Endothelial cell of umbilical vein (primary cell): ENCODE results near the gene TOP1. TPM values are rescaled to one million over a fixed set of nuclear protein-coding genes. Genes with fewer than 3 reads are reported as not detected.
A peak's percentile ranks its signal among the peaks of the same experiment; 100 is the strongest.

ENCODE experiments used
- BruUV-seq: library from RNA; stranded (reverse); fragments of 400-500 nt; replicated peaks from 2 replicates; lab custom pipeline; 2021; lab: Mats Ljungman, UMichigan
- CTCF ChIA-PET: fragments of 300-600, 350-600 bp; sonication (Branson Sonifier 250); formaldehyde crosslinking; loops from one replicate; lab custom pipeline; 2021; ENCODE audit warnings: antibody characterized with exemption, inconsistent platforms; lab: Charles Lee
- POLR2A ChIA-PET: fragments of 300-600, 350-600 bp; sonication (Branson Sonifier 250); formaldehyde crosslinking; loops from one replicate; lab custom pipeline; 2021; ENCODE audit warnings: antibody characterized with exemption, inconsistent platforms; lab: Charles Lee
- DNase-seq: peaks from one replicate; pipeline ENCODE4 v3.0.0-alpha.2; 2011; ENCODE audit warnings: low read depth, low spot score
- FAIRE-seq: peaks from 2 replicates; lab custom pipeline; 2011; peaks lifted over from hg19 to GRCh38; lab: Jason Lieb, UNC
- H2AFZ ChIP-seq: 2 replicates; pipeline ENCODE4 v1.6.0; 2012; ENCODE audit warnings: low read depth, low read length, control low read depth, inconsistent platforms
- H3K27ac ChIP-seq: 2 replicates; pipeline ENCODE4 v1.5.1; 2011; ENCODE audit warnings: low read depth, mild to moderate bottlenecking, control low read depth, low read length, moderate library complexity; ENCODE audit not compliant: insufficient read depth
- H3K27me3 ChIP-seq, 2 experiments: 2 replicates each; pipeline versions ENCODE4 v1.6.0 to v1.6.1; 2011; ENCODE audit warnings: low read length in 2 of 2, mixed read lengths in 1 of 2; ENCODE audit not compliant: control insufficient read depth in 2 of 2, insufficient read depth in 2 of 2
- H3K36me3 ChIP-seq, 2 experiments: 2 replicates in 1 of 2; 3 replicates in 1 of 2; pipeline ENCODE4 v1.5.1; 2011; ENCODE audit warnings: low read length in 2 of 2, mild to moderate bottlenecking in 1 of 2, moderate library complexity in 1 of 2; ENCODE audit not compliant: control insufficient read depth in 2 of 2, insufficient read depth in 2 of 2; ENCODE audit errors: extremely low read depth in 1 of 2
- H3K4me1 ChIP-seq: 3 replicates; pipeline ENCODE4 v1.5.1; 2011; ENCODE audit warnings: mild to moderate bottlenecking, low read length; ENCODE audit not compliant: control insufficient read depth, insufficient read depth; ENCODE audit errors: extremely low read depth
- H3K4me2 ChIP-seq: 2 replicates; pipeline ENCODE4 v1.6.1; 2011; ENCODE audit warnings: low read length, control low read depth, mixed read lengths; ENCODE audit not compliant: insufficient read depth
- H3K4me3 ChIP-seq, 3 experiments: fragments of 200-600 bp in 1 of 3; sonication (generic), shearing (Covaris generic) in 1 of 3; replicated peaks in 1 of 3; 2 replicates each; pipeline ENCODE4 v1.5.1; 2011 to 2016; ENCODE audit warnings: control low read depth in 3 of 3, low read length in 3 of 3, mild to moderate bottlenecking in 2 of 3, inconsistent platforms in 1 of 3, low read depth in 1 of 3, moderate library complexity in 1 of 3; ENCODE audit not compliant: insufficient read depth in 1 of 3
- H3K79me2 ChIP-seq: 2 replicates; pipeline ENCODE4 v1.6.0; 2012; ENCODE audit warnings: low read length, inconsistent platforms; ENCODE audit not compliant: control insufficient read depth, insufficient read depth
- H3K9ac ChIP-seq: replicated peaks from 2 replicates; pipeline ENCODE3; 2011; ENCODE audit warnings: low read length, control low read depth; ENCODE audit not compliant: insufficient read depth; ENCODE audit errors: extremely low read depth
- H3K9me1 ChIP-seq: replicated peaks from 3 replicates; pipeline ENCODE4 v1.6.0; 2011; ENCODE audit warnings: mild to moderate bottlenecking, low read length; ENCODE audit not compliant: control insufficient read depth, insufficient read depth; ENCODE audit errors: extremely low read depth
- H3K9me3 ChIP-seq: replicated peaks from 2 replicates; pipeline ENCODE4 v1.5.1; 2012; ENCODE audit warnings: low read length, inconsistent platforms; ENCODE audit not compliant: control insufficient read depth, insufficient read depth
- H4K20me1 ChIP-seq: replicated peaks from 2 replicates; pipeline ENCODE3; 2011; ENCODE audit warnings: mild to moderate bottlenecking, low read length; ENCODE audit not compliant: control insufficient read depth, insufficient read depth; ENCODE audit errors: extremely low read depth
- CTCF ChIP-seq, 2 donors: IDR thresholded peaks; 1 replicate in 1 of 2; 2 replicates in 1 of 2; pipeline ENCODE4 v1.5.1; 2011; ENCODE audit warnings: low read length in 2 of 2, mild to moderate bottlenecking in 2 of 2, moderate library complexity in 2 of 2, control low read depth in 1 of 2, inconsistent platforms in 1 of 2, low read depth in 1 of 2; ENCODE audit not compliant: insufficient read depth in 1 of 2; ENCODE audit errors: extremely low read depth in 1 of 2
- EZH2 ChIP-seq: IDR thresholded peaks from 2 replicates; pipeline ENCODE4 v1.6.1; 2012; ENCODE audit warnings: borderline replicate concordance, low read depth, mild to moderate bottlenecking, moderate library complexity, low read length, inconsistent platforms; ENCODE audit not compliant: severe bottlenecking
- FOS ChIP-seq: IDR thresholded peaks from 2 replicates; pipeline ENCODE4 v1.6.1; 2011; ENCODE audit warnings: mild to moderate bottlenecking, low read length, moderate library complexity, borderline replicate concordance; ENCODE audit not compliant: insufficient read depth
- GATA2 ChIP-seq: IDR thresholded peaks from 2 replicates; pipeline ENCODE4 v1.7.0; 2011; ENCODE audit warnings: low read depth, mild to moderate bottlenecking, moderate library complexity, mixed read lengths, low read length; ENCODE audit not compliant: insufficient read length, insufficient read depth
- JUN ChIP-seq: IDR thresholded peaks from 2 replicates; pipeline ENCODE4 v1.6.1; 2011; ENCODE audit warnings: borderline replicate concordance, low read depth; ENCODE audit not compliant: insufficient read length, insufficient read depth
- MYC ChIP-seq: IDR thresholded peaks from one replicate; pipeline ENCODE4 v1.6.1; 2011; ENCODE audit warnings: mild to moderate bottlenecking, low read depth, low read length
- POLR2A ChIP-seq: IDR thresholded peaks from 2 replicates; pipeline ENCODE4 v1.6.1; 2012; ENCODE audit warnings: low read depth, mild to moderate bottlenecking, control low read depth, low read length
- dilution Hi-C: fragments of 300-500 bp; cut with MboI; formaldehyde crosslinking; loops from one replicate; pipeline ENCODE4 v1.15.0; 2019; ENCODE audit warnings: low sequenced_read_pairs; ENCODE audit not compliant: extremely low pct_ligation_motif_present
- intact Hi-C: fragments of 100-400 bp; cut with micrococcal nuclease; formaldehyde crosslinking; loops from one replicate; pipeline ENCODE4 v1.10.0; 2022
- polyA plus RNA-seq, 4 experiments: library from polyadenylated mRNA; depleted of rRNA in 3 of 4; stranded (reverse) in 3 of 4; unstranded in 1 of 4; fragments of >200 nt; gene quantifications; 2 replicates each; pipeline versions ENCODE4 v1.2.1 to v1.2.3, GENCODE V29; 2011 to 2012; ENCODE audit warnings: missing spikeins in 1 of 4
- total RNA-seq: library from RNA; stranded (reverse); gene quantifications from 2 replicates; pipeline ENCODE4 v1.2.3, GENCODE V29; 2021
- TF ChIP-seq, protein P1 (sequence below): IDR thresholded peaks from 2 replicates; pipeline ENCODE4 v1.6.1; 2011; ENCODE audit not compliant: insufficient read depth, insufficient read length

The TOP1 gene
- total and polyA plus RNA-seq, 2 donors (not counting 3 experiments of a cell fraction or from before 2014, with no cell fraction given) = 7.0 to 77.4 TPM

- no TSS peak for BruUV-seq
- Histone ChIP-seq H3K79me2 (peaks cover 97% of the 10 kb centered on the region), H3K27ac (peak overlapping the region; percentile 86), H4K20me1 (no peaks in the 10 kb centered on the region), H3K9ac (no peak overlapping the region), H3K36me3 (peaks cover 0 to 4% of the 10 kb centered on the region in 2 experiments), H3K9me3 (no peaks in the 10 kb centered on the region), H3K4me2 (no peak overlapping the region), H3K4me1 (peaks cover 73% of the 10 kb centered on the region), H3K9me1 (no peaks in the 10 kb centered on the region), H3K27me3 (no peaks in the 10 kb centered on the region), H2AFZ (no peak overlapping the region), H3K4me3 (no peak overlapping the region)
- ChIA-PET CTCF (interaction anchor here (1.1 to 2.9 kb wide), 7 partner anchors 9 to 198 kb away, joined by 3 to 19 read pairs (median 5); partner anchors contain the start of gene LPIN3), POLR2A (interaction anchor here (0.6 to 0.8 kb wide), 2 partner anchors 8 to 267 kb away, joined by 3 read pairs; no protein-coding TSS in a partner anchor)
- intact Hi-C loops (loop anchor here (10.0 kb wide), 1 partner anchor 553 kb away; no protein-coding TSS in a partner anchor), dilution Hi-C loops (no loop called here)
- FAIRE-seq (no peak), DNase-seq (no peak)
- TF ChIP-seq CTCF (IDR thresholded peaks at IDR 0.05; ENCODE audit: extremely low read depth in 1 of 2, insufficient read depth in 1 of 2, low read depth in 1 of 2, low read length in 2 of 2) (no peak), EZH2 (no peak), GATA2 (no peak), POLR2A (no peak), MYC (no peak), JUN (no peak), FOS (no peak)
- TF ChIP-seq, protein P1, sequence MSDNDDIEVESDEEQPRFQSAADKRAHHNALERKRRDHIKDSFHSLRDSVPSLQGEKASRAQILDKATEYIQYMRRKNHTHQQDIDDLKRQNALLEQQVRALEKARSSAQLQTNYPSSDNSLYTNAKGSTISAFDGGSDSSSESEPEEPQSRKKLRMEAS = no peak
Measured at GRCh38 chr20:41142245-41142644, 113.6 kb downstream of the TOP1 start.
